Measurements from ENCODE around the gene TMEM18.

DNA sequence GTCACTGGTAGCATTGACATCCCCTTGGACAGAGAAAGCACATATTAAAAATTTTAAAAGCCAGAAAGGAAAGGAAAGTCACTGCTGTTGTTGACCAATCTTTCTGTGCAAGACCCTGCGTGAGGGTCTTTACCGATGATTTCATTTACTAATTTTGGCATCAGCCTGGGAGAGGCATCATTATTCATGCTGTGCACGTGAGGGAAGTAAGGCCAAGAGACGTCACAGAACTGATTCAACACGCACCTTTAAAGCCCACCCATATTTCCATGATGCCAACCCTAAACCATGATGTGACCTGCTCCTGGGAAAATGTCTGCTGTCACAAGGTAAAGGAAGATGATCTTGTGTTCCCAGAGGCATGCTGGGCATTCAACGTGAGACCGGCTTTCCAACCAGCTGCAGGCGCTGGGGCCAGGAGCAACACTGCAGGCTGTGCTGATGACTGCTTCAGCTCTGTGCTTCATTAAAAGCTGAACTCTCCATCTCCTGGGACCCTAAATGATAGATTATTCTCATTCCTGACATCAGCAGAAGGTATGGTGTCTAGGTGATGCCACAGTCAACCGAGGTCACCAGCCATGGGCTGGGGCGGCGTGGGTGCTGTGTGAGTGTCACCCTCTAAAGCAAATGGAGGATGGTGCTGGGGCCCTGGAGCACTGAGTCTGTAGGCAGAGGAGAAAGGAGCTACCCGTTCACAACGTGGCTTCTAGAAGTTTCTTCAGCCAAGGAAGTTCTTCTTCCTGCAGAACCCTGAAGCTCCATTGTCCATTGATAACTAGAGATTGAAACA is 53.9 kb downstream of the TMEM18 start:
- TF ChIP-seq, protein P1, sequence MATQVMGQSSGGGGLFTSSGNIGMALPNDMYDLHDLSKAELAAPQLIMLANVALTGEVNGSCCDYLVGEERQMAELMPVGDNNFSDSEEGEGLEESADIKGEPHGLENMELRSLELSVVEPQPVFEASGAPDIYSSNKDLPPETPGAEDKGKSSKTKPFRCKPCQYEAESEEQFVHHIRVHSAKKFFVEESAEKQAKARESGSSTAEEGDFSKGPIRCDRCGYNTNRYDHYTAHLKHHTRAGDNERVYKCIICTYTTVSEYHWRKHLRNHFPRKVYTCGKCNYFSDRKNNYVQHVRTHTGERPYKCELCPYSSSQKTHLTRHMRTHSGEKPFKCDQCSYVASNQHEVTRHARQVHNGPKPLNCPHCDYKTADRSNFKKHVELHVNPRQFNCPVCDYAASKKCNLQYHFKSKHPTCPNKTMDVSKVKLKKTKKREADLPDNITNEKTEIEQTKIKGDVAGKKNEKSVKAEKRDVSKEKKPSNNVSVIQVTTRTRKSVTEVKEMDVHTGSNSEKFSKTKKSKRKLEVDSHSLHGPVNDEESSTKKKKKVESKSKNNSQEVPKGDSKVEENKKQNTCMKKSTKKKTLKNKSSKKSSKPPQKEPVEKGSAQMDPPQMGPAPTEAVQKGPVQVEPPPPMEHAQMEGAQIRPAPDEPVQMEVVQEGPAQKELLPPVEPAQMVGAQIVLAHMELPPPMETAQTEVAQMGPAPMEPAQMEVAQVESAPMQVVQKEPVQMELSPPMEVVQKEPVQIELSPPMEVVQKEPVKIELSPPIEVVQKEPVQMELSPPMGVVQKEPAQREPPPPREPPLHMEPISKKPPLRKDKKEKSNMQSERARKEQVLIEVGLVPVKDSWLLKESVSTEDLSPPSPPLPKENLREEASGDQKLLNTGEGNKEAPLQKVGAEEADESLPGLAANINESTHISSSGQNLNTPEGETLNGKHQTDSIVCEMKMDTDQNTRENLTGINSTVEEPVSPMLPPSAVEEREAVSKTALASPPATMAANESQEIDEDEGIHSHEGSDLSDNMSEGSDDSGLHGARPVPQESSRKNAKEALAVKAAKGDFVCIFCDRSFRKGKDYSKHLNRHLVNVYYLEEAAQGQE (IDR thresholded peaks at IDR 0.05; ENCODE audit: unreplicated experiment) = no peak
- TF ChIP-seq, protein P2, sequence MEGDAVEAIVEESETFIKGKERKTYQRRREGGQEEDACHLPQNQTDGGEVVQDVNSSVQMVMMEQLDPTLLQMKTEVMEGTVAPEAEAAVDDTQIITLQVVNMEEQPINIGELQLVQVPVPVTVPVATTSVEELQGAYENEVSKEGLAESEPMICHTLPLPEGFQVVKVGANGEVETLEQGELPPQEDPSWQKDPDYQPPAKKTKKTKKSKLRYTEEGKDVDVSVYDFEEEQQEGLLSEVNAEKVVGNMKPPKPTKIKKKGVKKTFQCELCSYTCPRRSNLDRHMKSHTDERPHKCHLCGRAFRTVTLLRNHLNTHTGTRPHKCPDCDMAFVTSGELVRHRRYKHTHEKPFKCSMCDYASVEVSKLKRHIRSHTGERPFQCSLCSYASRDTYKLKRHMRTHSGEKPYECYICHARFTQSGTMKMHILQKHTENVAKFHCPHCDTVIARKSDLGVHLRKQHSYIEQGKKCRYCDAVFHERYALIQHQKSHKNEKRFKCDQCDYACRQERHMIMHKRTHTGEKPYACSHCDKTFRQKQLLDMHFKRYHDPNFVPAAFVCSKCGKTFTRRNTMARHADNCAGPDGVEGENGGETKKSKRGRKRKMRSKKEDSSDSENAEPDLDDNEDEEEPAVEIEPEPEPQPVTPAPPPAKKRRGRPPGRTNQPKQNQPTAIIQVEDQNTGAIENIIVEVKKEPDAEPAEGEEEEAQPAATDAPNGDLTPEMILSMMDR (conservative IDR thresholded peaks at IDR 0.05; ENCODE audit: low read depth in 2 of 2) = no peak
- no peak for TF ChIP-seq EZH2phosphoT487 (IDR thresholded peaks at IDR 0.05; ENCODE audit: unreplicated experiment)
- TF ChIP-seq POLR2AphosphoS5 (IDR thresholded peaks at IDR 0.05; ENCODE audit: low read depth) = no peak
- TF ChIP-seq CREB1 (CRISPR knock-in tag; IDR thresholded peaks at IDR 0.05; ENCODE audit: low read depth) = no peak
- TF ChIP-seq, protein P3, sequence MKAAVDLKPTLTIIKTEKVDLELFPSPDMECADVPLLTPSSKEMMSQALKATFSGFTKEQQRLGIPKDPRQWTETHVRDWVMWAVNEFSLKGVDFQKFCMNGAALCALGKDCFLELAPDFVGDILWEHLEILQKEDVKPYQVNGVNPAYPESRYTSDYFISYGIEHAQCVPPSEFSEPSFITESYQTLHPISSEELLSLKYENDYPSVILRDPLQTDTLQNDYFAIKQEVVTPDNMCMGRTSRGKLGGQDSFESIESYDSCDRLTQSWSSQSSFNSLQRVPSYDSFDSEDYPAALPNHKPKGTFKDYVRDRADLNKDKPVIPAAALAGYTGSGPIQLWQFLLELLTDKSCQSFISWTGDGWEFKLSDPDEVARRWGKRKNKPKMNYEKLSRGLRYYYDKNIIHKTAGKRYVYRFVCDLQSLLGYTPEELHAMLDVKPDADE (IDR thresholded peaks at IDR 0.05) = no peak
- no peak for TF ChIP-seq STAT1 (IDR thresholded peaks at IDR 0.05; ENCODE audit: unreplicated experiment)
- no peak for TF ChIP-seq JUNB (IDR thresholded peaks at IDR 0.05; ENCODE audit: unreplicated experiment)
- TF ChIP-seq EZH2 (IDR thresholded peaks at IDR 0.05; ENCODE audit: low read depth, unreplicated experiment) = no peak
- no peak for TF ChIP-seq NANOG (IDR thresholded peaks at IDR 0.05; ENCODE audit: borderline replicate concordance)
- no peak for TF ChIP-seq ZNF331 (CRISPR knock-in tag; IDR thresholded peaks at IDR 0.05; ENCODE audit: low read depth)
